Amniotic epithelial cell (primary cell): Measurements from ENCODE around the gene CSNK1A1.
A peak's percentile ranks its signal among the peaks of the same experiment; 100 is the strongest.
"Not testable (repeated sequence)": the region's sequence is repeated elsewhere in the genome, so short reads cannot be mapped to it uniquely, and the experiment has no call there.

Experiments used
- DNase-seq: peaks from one replicate; pipeline ENCODE4 v3.0.0-alpha.2; 2010; ENCODE audit warnings: low read depth

The CSNK1A1 gene

GRCh38 chr5:149551227-149552037, at the start of gene CSNK1A1:
Gene CSNK1A1, minus strand, starts transcription at chr5:149551439. Its CDS starts 475 bp downstream, at chr5:149550964.
- DNase-seq, result peak; percentile 97

GRCh38 chr5:149600932-149601331, 49.7 kb upstream of the CSNK1A1 start:
- no peak for DNase-seq

DNA sequence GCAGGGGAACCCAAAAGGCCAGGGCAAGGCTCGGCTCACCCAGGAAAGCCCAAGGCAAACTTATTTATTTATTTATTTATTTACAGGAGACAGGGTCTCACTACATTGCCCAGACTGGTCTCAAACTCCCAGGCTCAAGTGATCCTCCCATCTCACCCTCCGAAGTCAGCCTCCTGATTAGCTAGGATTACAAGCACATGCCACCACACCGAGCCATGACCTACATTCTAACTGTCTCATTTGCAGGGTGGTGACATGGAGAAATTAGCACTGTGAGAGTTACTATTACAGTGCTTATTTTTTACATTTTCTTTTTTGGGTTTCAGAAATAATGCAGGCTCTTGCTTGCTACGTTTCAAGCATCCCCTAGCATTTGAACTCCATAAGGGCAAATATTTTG, 48.1 kb upstream of the CSNK1A1 start:
- no peak for DNase-seq

- DNase-seq, result no peak
These were observed 47.7 kb upstream of the CSNK1A1 start for GRCh38 chr5:149598966-149599365.

- DNase-seq, result not testable (repeated sequence)
These were observed 47.0 kb upstream of the CSNK1A1 start for GRCh38 chr5:149598234-149598633.

GRCh38 chr5:149597618-149598017, 46.4 kb upstream of the CSNK1A1 start:
- no peak for DNase-seq

DNA sequence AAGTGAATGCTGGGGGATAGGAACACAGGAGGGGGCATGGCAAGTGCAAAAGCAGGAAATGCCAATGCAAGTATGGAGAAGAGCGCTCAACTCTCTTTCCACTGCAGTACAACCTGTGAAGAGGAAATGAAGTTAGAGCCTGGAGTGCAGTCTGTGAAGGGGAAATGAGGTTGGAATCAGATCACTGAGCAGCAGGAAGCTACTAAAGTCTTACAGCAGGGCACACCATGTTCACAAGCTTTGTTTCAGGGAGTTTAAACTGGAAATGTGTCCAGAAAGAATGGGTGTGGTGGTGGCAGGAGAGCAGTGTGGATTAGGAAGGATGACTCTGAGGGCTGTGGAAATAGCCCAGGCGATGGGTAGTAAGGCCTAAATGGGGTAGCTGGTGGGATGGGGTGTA, 45.5 kb upstream of the CSNK1A1 start:
- DNase-seq, result no peak

DNA sequence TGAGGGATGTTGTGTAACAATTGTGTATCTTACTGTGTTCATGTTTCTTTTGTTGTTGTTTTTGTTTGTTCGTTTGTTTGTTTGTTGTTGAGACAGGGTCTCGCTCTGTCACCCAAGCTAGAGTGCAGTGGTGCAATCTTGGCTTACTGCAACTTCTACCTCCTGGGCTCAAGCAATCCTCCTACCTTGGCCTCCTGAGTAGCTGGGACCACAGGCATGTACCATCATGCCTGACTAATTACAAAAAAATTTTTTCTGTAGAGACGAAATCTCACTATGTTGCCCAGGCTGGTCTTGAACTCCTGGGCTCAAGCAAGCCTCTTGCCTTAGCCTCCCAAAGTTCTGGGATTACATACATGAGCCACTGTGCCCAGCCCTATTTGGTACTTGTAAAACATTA, 43.9 kb upstream of the CSNK1A1 start:
- DNase-seq, result peak; percentile 37

DNA sequence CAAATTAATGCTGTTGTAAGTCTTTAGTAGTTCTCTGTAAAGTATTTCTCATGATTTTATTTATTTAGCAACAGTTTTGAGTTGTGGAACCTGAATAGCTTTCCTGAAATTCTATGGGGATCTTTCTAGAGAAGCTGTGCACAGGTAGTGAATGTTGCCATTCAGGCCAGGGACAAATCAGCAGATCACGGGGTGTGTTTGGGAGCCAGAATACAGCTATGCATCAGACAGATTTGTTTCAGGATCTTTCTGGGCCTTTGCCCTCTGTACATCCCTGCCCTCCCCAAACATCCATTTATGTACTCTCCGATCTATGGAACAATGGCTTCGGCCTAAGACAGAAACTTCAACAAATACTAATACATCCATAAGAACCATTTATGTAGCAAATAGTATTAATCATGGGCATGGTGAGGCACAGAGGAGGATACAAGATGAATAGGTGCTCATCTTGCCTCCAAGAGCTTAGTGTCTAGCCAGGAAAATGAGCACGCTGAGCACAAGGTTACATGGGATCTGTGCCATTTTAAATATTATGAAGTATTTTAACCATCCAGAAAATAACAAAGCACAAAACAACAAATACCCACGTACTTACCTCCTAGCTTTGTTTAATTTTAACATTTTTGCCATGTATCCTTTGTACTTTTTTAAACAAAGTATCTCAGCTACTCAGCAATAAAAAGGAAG, 43.1 kb upstream of the CSNK1A1 start:
- no peak for DNase-seq

- DNase-seq, result no peak
These were observed 42.1 kb upstream of the CSNK1A1 start for GRCh38 chr5:149593370-149593769.

- no peak for DNase-seq
These were observed 37.7 kb upstream of the CSNK1A1 start for GRCh38 chr5:149588936-149589335.

- peak; percentile 29 for DNase-seq
These were observed 35.6 kb upstream of the CSNK1A1 start for GRCh38 chr5:149586708-149587318.

DNA sequence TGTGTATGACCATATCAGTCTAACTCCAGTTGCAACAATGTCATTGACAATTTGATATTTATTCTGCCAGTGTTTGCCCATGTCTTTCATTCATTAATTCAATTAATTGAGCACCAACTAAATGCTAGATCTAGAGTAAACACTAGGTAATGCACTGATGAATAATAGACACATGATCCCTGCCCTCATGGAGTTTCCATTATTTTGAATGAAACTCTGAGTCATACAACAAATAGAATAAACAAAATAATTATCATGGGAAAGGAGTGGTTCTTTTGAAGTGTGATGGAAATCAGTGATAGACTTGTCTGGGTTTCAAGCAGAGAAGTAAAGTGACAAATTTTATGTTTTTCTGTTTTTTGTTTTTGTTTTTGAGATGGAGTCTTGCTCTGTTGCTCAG, 34.7 kb upstream of the CSNK1A1 start:
- DNase-seq, result no peak

DNA sequence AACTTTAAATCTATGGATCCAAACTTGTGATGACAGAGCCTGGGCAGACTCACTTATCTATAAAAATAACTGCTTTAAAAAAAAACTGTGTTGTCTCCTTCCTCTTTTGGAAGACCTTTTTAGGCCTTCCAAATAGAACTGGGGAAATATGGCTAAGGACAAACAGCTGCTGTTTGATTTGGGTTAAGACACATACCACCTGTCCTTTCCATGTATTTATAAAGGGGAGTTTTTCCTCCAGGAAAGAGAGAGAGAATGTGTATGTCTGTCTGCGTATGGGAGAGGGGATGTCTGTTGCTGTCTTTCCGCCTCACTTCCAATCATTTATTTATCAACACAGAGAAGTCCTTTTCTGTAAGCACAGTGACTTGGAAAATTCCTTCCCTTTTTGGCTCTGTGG, 32.9 kb upstream of the CSNK1A1 start:
- DNase-seq, result no peak

- DNase-seq, result peak; percentile 19
These were observed 32.2 kb upstream of the CSNK1A1 start for GRCh38 chr5:149583394-149583793.

GRCh38 chr5:149581931-149582768, 30.9 kb upstream of the CSNK1A1 start:
- no peak for DNase-seq

- peak; percentile 45 for DNase-seq
These were observed 30.1 kb upstream of the CSNK1A1 start, which contains the start of gene ARHGEF37 for GRCh38 chr5:149581192-149581861. Gene ARHGEF37, plus strand, starts transcription at chr5:149581498. Its CDS starts 16,272 bp downstream, at chr5:149597770.

- no peak for DNase-seq
These were observed 29.6 kb upstream of the CSNK1A1 start for GRCh38 chr5:149580808-149581191.

- DNase-seq, result no peak
These were observed 27.7 kb upstream of the CSNK1A1 start for GRCh38 chr5:149578896-149579295.

DNA sequence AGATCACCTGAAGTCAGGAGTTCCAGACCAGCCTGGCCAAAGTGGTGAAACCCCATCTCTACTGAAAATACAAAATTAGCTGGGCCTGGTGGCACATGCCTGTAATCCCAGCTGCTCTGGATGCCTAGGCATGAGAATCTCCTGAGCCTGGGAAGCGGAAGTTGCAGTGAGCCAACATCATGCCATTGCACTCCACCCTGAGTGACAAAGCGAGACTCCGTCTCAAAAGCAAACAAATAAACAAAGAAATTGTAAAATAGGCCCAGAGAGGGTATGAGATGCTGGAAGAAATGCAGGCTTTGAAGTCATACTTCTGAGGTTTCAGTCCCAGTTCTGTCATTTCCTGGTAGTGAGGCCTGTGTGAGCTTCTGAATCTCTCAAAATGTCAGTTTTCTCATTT, 24.8 kb upstream of the CSNK1A1 start:
- no peak for DNase-seq

DNA sequence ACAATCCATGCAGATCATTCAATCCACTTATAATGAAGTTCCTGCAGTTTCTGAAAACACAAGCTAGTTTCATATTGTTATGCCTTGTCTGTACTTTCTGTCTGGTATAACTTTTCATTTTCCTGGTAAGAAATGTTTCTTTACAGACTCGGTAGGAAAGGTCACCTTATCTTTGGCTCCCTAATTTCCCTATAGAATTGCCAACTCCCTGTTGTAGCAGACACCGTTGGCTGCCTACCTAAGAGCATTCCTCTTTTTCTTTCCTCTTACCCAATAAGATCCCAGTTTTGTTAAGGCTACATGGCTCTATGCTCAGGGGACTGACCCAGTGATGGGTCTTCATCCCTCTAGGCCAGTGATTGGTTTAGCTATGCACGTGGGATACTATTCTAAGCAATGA, 23.9 kb upstream of the CSNK1A1 start:
- no peak for DNase-seq
